GM19452 (cell line): ENCODE measurements around the gene MME.

ENCODE experiments used
- ATAC-seq: cut with Tn5 transposase; IDR thresholded peaks from one replicate; pipeline ENCODE4 v1.9.1; 2021; ENCODE audit not compliant: unreplicated experiment

The MME gene

GRCh38 chr3:155135003-155135402 lies 54.9 kb downstream of the MME start:
- ATAC-seq, result no peak

- no peak for ATAC-seq
Observed at GRCh38 chr3:155138677-155139076, 58.6 kb downstream of the MME start.

GRCh38 chr3:155147588-155147987 lies 67.5 kb downstream of the MME start:
- no peak for ATAC-seq

DNA sequence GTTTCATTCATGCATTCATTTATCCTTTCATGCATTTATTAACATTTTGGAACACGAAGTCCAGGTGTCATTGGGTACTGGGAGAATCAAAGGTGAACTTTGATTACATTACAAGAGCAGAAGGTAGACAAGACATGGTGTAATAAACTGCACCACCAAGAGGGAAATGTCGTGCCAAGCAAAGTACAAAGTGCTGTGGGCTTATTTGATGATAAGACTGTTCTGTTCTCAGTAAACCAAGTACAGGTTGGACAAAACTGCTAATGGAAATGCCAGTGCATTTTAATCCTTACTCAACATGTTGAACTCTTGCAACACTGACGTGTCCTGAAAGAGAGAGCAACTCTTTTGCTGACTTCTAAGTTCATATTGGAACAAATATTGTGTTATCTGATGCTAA lies 69.4 kb downstream of the MME start:
- no peak for ATAC-seq

DNA sequence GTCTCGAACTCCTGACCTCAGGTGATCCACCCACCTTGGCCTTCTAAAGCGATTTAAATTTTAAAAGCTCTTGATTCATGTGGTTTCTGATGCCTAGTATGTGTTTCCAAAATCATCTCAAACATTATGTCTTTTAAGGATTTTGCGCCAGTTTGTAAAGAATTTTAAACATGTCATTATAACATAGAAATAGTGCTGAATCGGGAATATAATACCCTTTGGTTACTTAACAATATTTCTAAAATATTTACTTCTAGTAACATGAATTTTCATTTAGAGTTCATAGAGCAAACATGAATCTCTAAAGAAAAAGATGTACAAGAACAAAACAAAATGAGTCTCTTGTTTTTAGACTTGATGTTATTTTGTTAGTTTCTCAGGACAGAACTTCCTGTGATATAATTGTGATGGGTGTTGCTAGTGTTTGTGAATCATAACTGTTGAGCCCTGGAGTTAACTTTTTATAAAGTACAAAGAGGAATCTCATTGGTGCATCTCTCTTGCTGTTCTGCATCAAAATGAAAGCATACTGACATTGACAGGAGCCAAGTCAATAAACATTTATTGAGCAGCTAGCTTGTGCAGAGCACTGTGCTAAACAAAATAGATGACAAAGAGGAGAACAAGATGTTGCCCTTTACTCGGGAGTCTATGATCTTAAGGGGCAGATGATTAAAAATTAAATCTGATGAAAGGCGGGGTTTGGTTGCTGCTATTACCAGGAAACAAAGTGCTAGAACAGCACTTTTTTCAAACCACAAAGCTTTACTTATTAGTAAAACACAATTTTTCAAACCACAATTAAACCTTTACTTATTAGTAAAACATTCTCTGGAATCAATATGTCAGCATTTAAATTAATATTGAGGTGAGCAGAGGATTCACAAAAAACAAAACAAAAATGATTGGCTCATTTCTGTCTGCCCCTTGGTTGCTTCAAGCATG lies 73.4 kb downstream of the MME start:
- ATAC-seq, result no peak

GRCh38 chr3:155154255-155154654 lies 74.1 kb downstream of the MME start:
- ATAC-seq, result no peak

DNA sequence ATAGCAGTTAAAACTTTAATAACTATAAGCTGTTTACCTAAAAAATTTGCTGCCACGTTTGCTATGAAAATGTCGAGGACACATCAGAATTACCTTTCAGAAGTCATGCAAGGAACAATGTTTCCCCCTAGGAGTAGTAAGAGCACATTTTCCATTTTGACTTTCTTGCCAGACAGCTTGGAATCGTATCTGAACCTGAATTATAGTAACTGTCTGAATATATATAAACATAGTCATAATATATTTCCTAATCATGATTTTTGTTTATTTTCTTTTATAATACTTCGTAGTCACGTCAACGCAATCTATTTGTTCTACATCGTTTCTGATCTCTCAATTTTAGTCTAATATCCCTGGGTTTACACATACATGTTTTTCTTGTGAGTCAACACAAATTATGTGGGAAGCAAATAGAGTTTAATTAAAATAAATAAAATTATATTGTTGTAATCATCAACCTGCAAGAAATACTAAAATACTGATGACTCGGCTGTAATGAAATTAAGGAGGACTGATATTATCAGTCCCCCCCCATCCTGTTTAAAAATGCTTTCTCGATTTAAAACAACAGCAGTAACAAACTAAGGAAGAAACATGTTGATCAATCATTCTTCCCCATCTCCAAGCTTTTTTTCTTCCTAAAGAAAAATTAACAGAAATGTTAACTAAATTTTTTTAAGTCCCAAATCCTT lies 78.4 kb downstream of the MME start:
- no peak for ATAC-seq

DNA sequence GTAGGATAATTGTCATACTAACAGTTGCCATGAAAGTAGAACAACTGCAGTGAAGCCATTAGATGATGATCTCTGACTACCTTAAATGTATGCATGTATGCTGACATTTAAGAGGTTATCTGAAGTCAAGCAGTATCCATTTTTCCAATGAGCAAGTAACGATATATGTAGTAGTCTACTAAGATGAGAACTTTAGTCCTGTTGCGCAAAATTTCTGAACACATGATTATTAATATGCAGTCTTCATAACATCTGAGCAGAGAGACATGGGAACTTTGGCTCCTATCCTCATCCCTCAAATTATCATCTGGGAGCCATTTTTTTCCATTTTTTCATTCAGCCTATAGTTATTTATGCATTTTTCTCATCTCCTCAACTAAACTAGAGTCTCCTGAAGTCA lies 79.2 kb downstream of the MME start:
- ATAC-seq, result no peak

GRCh38 chr3:155161640-155162292 lies 81.6 kb downstream of the MME start:
- ATAC-seq, result no peak

DNA sequence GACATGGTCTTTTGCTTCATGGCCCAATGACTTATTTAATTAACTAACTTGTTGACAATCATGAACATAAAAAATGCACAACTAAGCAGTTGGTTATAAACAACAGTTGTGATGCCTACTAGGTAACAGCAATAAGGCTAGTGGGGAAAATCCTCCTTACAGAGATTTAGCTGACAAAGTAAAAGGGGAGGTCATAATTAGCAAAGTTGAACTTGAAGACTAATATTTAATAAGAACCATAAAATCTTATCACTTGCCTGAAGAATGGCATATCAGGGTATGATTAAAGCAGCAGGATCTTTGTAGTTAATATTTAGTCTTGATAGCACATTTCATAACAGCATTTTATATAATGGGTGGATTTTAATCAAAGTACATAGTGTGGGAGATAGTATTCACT lies 84.2 kb downstream of the MME start:
- ATAC-seq, result no peak

GRCh38 chr3:155166441-155166840 lies 86.3 kb downstream of the MME start:
- no peak for ATAC-seq

GRCh38 chr3:155169197-155169596 lies 89.1 kb downstream of the MME start:
- no peak for ATAC-seq

DNA sequence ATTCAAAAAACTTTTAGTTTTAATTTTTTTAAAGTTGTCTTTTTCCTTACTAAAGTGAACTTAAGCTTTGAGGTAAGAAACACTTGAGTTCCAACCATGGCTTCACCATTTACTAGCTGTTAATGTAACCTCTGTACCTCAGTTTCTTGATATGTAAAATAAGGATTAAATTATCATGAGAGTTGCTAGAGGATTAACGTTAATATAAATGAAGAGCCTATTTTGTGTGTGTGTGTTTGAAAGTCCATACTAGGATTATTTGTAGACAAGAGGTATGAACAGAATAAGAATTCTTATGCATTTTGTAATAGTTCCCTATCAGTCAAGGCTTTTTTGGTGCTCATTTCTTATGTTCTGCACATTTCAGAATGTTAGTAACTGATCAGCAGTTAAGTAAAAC lies 93.7 kb downstream of the MME start:
- ATAC-seq, result no peak

- no peak for ATAC-seq
Observed at GRCh38 chr3:155178810-155179436, 98.8 kb downstream of the MME start.

- no peak for ATAC-seq
Observed at GRCh38 chr3:155179437-155179827, 99.3 kb downstream of the MME start.

GRCh38 chr3:155179966-155180757 lies 100.0 kb downstream of the MME start:
- no peak for ATAC-seq

- no peak for ATAC-seq
Observed at GRCh38 chr3:155182467-155182866, 102.3 kb downstream of the MME start.

GRCh38 chr3:155184011-155184410 lies 103.9 kb downstream of the MME start:
- no peak for ATAC-seq

- no peak for ATAC-seq
Observed at GRCh38 chr3:155185631-155186071, 105.5 kb downstream of the MME start.

- ATAC-seq, result no peak
Observed at GRCh38 chr3:155188031-155188430, 107.9 kb downstream of the MME start.
